GM23248 (cell line): Measurements from ENCODE around the gene NYAP2. TPM values are rescaled to one million over a fixed set of nuclear protein-coding genes. Genes with fewer than 3 reads are reported as not detected.
A peak's percentile ranks its signal among the peaks of the same experiment; 100 is the strongest.

Experiments
- DNase-seq: peaks from one replicate; pipeline ENCODE4 v3.0.0-alpha.2; 2015
- H2AFZ ChIP-seq: fragments of 200-600 bp; sonication (generic); 2 replicates; pipeline ENCODE4 v1.6.1; 2016; ENCODE audit warnings: antibody characterized with exemption
- H3F3A ChIP-seq: fragments of 200-600 bp; sonication (generic); 2 replicates; pipeline ENCODE4 v1.6.1; 2016; ENCODE audit warnings: mild to moderate bottlenecking, antibody characterized with exemption, mixed run types; ENCODE audit not compliant: insufficient read depth
- H3K27ac ChIP-seq: fragments of 200-600 bp; sonication (generic); 2 replicates; pipeline ENCODE4 v1.5.1; 2016; ENCODE audit warnings: mild to moderate bottlenecking
- H3K27me3 ChIP-seq: fragments of 200-600 bp; sonication (generic); replicated peaks from 2 replicates; pipeline ENCODE4 v1.6.1; 2016; ENCODE audit warnings: mild to moderate bottlenecking; ENCODE audit not compliant: insufficient read depth
- H3K36me3 ChIP-seq: fragments of 200-600 bp; sonication (generic); 2 replicates; pipeline ENCODE4 v1.6.1; 2016; ENCODE audit warnings: low read depth, mild to moderate bottlenecking
- H3K4me1 ChIP-seq: fragments of 200-600 bp; sonication (generic); 2 replicates; pipeline ENCODE4 v1.6.1; 2016; ENCODE audit warnings: mild to moderate bottlenecking; ENCODE audit not compliant: insufficient read depth
- H3K4me2 ChIP-seq: fragments of 200-600 bp; sonication (generic); one replicate; pipeline ENCODE4 v1.6.1; 2016; ENCODE audit warnings: mild to moderate bottlenecking; ENCODE audit not compliant: unreplicated experiment
- H3K4me3 ChIP-seq: fragments of 200-600 bp; sonication (generic); 2 replicates; pipeline ENCODE4 v1.5.1; 2016; ENCODE audit warnings: mild to moderate bottlenecking
- H3K79me2 ChIP-seq: fragments of 200-600 bp; sonication (generic); 2 replicates; pipeline ENCODE4 v1.6.1; 2016; ENCODE audit warnings: mild to moderate bottlenecking; ENCODE audit not compliant: insufficient read depth
- H3K9ac ChIP-seq: fragments of 200-600 bp; sonication (generic); 2 replicates; pipeline ENCODE4 v1.6.1; 2016; ENCODE audit warnings: mild to moderate bottlenecking
- H3K9me2 ChIP-seq: fragments of 200-600 bp; sonication (generic); 2 replicates; pipeline ENCODE4 v1.6.1; 2016; ENCODE audit warnings: mixed run types, mild to moderate bottlenecking, moderate library complexity; ENCODE audit not compliant: insufficient read depth
- H3K9me3 ChIP-seq: fragments of 200-600 bp; sonication (generic); one replicate; pipeline ENCODE4 v1.6.1; 2017; ENCODE audit warnings: low read depth
- H4K20me1 ChIP-seq: fragments of 200-600 bp; sonication (generic); 2 replicates; pipeline ENCODE4 v1.6.0; 2016; ENCODE audit not compliant: insufficient read depth
- EZH2 ChIP-seq: fragments of 200-600 bp; sonication (generic); IDR thresholded peaks from 2 replicates; pipeline ENCODE4 v1.6.1; 2018; ENCODE audit warnings: antibody characterized with exemption, mild to moderate bottlenecking; ENCODE audit not compliant: insufficient read depth, poor library complexity, severe bottlenecking
- EZH2phosphoT487 ChIP-seq: fragments of 200-600 bp; sonication (generic); IDR thresholded peaks from 2 replicates; pipeline ENCODE4 v1.6.1; 2018; ENCODE audit warnings: antibody characterized with exemption, moderate library complexity, mild to moderate bottlenecking, low read depth; ENCODE audit not compliant: insufficient read depth
- WGBS, 2 experiments: methylation state at CpG; one replicate each; pipeline ENCODE4 v1.1.6; 2015 to 2017; ENCODE audit warnings: low lambda C conversion rate in 2 of 2, low coverage in 1 of 2; ENCODE audit errors: missing lambda C conversion rate in 2 of 2; 5-methylcytosine and 5-hydroxymethylcytosine counted together
- in situ Hi-C: fragments of 300-500 bp; cut with MboI; formaldehyde crosslinking; loops from 2 replicates; pipeline ENCODE4 v1.15.0; 2020
- polyA plus RNA-seq: library from polyadenylated mRNA; unstranded; fragments of >200 nt; fragmentation: Nextera tagmentation; extraction: Ambion mirVana; gene quantifications from 2 replicates; pipeline ENCODE4 v1.2.1, GENCODE V29; 2016
- total RNA-seq: library from RNA; depleted of rRNA; stranded (reverse); fragments of >200 nt; shearing (Covaris generic); gene quantifications from 2 replicates; pipeline ENCODE4 v1.2.3, GENCODE V29; 2014

The NYAP2 gene
- total and polyA plus RNA-seq, 2 experiments from 2014 or later = not detected

- H3K79me2 ChIP-seq = no peaks in the 10 kb centered on the region
- no peaks in the 10 kb centered on the region for H3K9me2 ChIP-seq
- no peak overlapping the region for H3K27ac ChIP-seq
- no peak overlapping the region for H3K9ac ChIP-seq
- TF ChIP-seq EZH2 (no peak), EZH2phosphoT487 (no peak)
- H3K9me3 ChIP-seq = no peaks in the 10 kb centered on the region
- H4K20me1 ChIP-seq = no peaks in the 10 kb centered on the region
- no peak overlapping the region for H3K4me3 ChIP-seq
- WGBS, 2 experiments = 5 to 11% methylated on average over 2 of the region's 2 CpGs
- no peaks in the 10 kb centered on the region for H3K27me3 ChIP-seq
- no peak overlapping the region for H2AFZ ChIP-seq
- H3F3A ChIP-seq = 0 out of 2 replicates have a peak, but pooled peaks cover 5% of the 10 kb centered on the region
- in situ Hi-C loops = no loop called here
- H3K4me2 ChIP-seq = no peak overlapping the region
- peak; percentile 78 for DNase-seq
- H3K36me3 ChIP-seq = no peaks in the 10 kb centered on the region
- no peaks in the 10 kb centered on the region for H3K4me1 ChIP-seq
Observed at GRCh38 chr2:225668606-225669266, 269.2 kb downstream of the NYAP2 start.

- H3K36me3 ChIP-seq = no peaks in the 10 kb centered on the region
- no peaks in the 10 kb centered on the region for H3K4me1 ChIP-seq
- H2AFZ ChIP-seq = no peak overlapping the region
- in situ Hi-C loops = loop anchor here (10.0 kb wide), 1 partner anchor 1434 kb away; no protein-coding TSS in a partner anchor
- 45 to 48% methylated on average over 4 of the region's 4 CpGs for WGBS, 2 experiments
- H3K4me3 ChIP-seq = no peak overlapping the region
- no peaks in the 10 kb centered on the region for H3K79me2 ChIP-seq
- no peaks in the 10 kb centered on the region for H3K27me3 ChIP-seq
- DNase-seq = peak; percentile 73
- no peaks in the 10 kb centered on the region for H4K20me1 ChIP-seq
- H3F3A ChIP-seq = 0 out of 2 replicates have a peak, but pooled peaks cover 5% of the 10 kb centered on the region
- no peak overlapping the region for H3K4me2 ChIP-seq
- TF ChIP-seq EZH2 (no peak), EZH2phosphoT487 (no peak)
- H3K9ac ChIP-seq = no peak overlapping the region
- no peak overlapping the region for H3K27ac ChIP-seq
- H3K9me2 ChIP-seq = no peaks in the 10 kb centered on the region
- H3K9me3 ChIP-seq = no peaks in the 10 kb centered on the region
Observed at GRCh38 chr2:225670111-225670974, 270.8 kb downstream of the NYAP2 start.

- H3K36me3 ChIP-seq = no peaks in the 10 kb centered on the region
- no peaks in the 10 kb centered on the region for H4K20me1 ChIP-seq
- H3K27me3 ChIP-seq = no peaks in the 10 kb centered on the region
- TF ChIP-seq EZH2 (no peak), EZH2phosphoT487 (no peak)
- H3K9me3 ChIP-seq = no peaks in the 10 kb centered on the region
- H3K4me3 ChIP-seq = no peak overlapping the region
- in situ Hi-C loops = loop anchor here (5.0 to 10.0 kb wide), 3 partner anchors 1124 to 1426 kb away; no protein-coding TSS in a partner anchor
- no peak overlapping the region for H2AFZ ChIP-seq
- DNase-seq = no peak
- H3K27ac ChIP-seq = no peak overlapping the region
- no peaks in the 10 kb centered on the region for H3F3A ChIP-seq
- no peak overlapping the region for H3K4me2 ChIP-seq
- H3K4me1 ChIP-seq = no peaks in the 10 kb centered on the region
- H3K79me2 ChIP-seq = no peaks in the 10 kb centered on the region
- no peaks in the 10 kb centered on the region for H3K9me2 ChIP-seq
- H3K9ac ChIP-seq = no peak overlapping the region
Observed at GRCh38 chr2:225678792-225679191, 279.3 kb downstream of the NYAP2 start.

GRCh38 chr2:225683258-225683657, 283.7 kb downstream of the NYAP2 start:
- Histone ChIP-seq H3K36me3 (no peaks in the 10 kb centered on the region), H3K9me2 (no peaks in the 10 kb centered on the region), H3K4me1 (no peaks in the 10 kb centered on the region), H3K27ac (no peak overlapping the region), H3K4me3 (no peak overlapping the region), H3K9ac (no peak overlapping the region), H3K27me3 (no peaks in the 10 kb centered on the region), H3K9me3 (no peaks in the 10 kb centered on the region), H3F3A (no peaks in the 10 kb centered on the region), H3K79me2 (no peaks in the 10 kb centered on the region), H3K4me2 (no peak overlapping the region), H4K20me1 (no peaks in the 10 kb centered on the region), H2AFZ (no peak overlapping the region)
- in situ Hi-C loops = no loop called here
- 70 to 78% methylated on average over 2 of the region's 2 CpGs for WGBS, 2 experiments
- DNase-seq = no peak
- TF ChIP-seq EZH2 (no peak), EZH2phosphoT487 (no peak)
